Trophoblast cell (in vitro differentiated cells and primary cell): ENCODE results near the gene GALNT12.

Experiments
- DNase-seq, 2 donors: peaks; one replicate each; pipeline ENCODE4 v3.0.0-alpha.2; 2016
- H2AFZ ChIP-seq: 2 replicates; pipeline ENCODE4 v1.6.1; 2013; ENCODE audit warnings: low read length, moderate library complexity, mild to moderate bottlenecking; ENCODE audit not compliant: insufficient read depth, poor library complexity
- H2AK5ac ChIP-seq: 2 replicates; pipeline ENCODE4 v1.6.1; 2013; ENCODE audit warnings: mild to moderate bottlenecking, low read length
- H2BK120ac ChIP-seq: 2 replicates; pipeline ENCODE4 v1.6.1; 2013; ENCODE audit warnings: low read length, mild to moderate bottlenecking, moderate library complexity; ENCODE audit not compliant: insufficient read depth, poor library complexity
- H2BK12ac ChIP-seq: 2 replicates; pipeline ENCODE4 v1.6.1; 2013; ENCODE audit warnings: mild to moderate bottlenecking, low read length, moderate library complexity
- H2BK5ac ChIP-seq: 2 replicates; pipeline ENCODE4 v1.6.1; 2013; ENCODE audit warnings: low read length, low read depth, moderate library complexity, mild to moderate bottlenecking; ENCODE audit not compliant: poor library complexity
- H3K14ac ChIP-seq: 2 replicates; pipeline ENCODE4 v1.6.1; 2013; ENCODE audit warnings: mild to moderate bottlenecking, low read length
- H3K18ac ChIP-seq: 2 replicates; pipeline ENCODE4 v1.6.1; 2013; ENCODE audit warnings: mild to moderate bottlenecking, low read length
- H3K23ac ChIP-seq: 2 replicates; pipeline ENCODE4 v1.6.1; 2013; ENCODE audit warnings: low read length
- H3K27ac ChIP-seq: 2 replicates; pipeline ENCODE4 v1.5.1; 2013; ENCODE audit warnings: low read depth, mild to moderate bottlenecking, inconsistent platforms, low read length, moderate library complexity
- H3K27me3 ChIP-seq: 2 replicates; pipeline ENCODE4 v1.6.1; 2013; ENCODE audit warnings: inconsistent platforms, mild to moderate bottlenecking, low read length, moderate library complexity; ENCODE audit not compliant: insufficient read depth
- H3K36me3 ChIP-seq, 2 experiments: 1 replicate in 1 of 2; 2 replicates in 1 of 2; pipeline ENCODE4 v1.6.1; 2013; ENCODE audit warnings: low read length in 2 of 2, mild to moderate bottlenecking in 2 of 2, moderate library complexity in 1 of 2; ENCODE audit not compliant: insufficient read depth in 2 of 2, control insufficient read depth in 1 of 2
- H3K4ac ChIP-seq: 2 replicates; pipeline ENCODE4 v1.6.1; 2013; ENCODE audit warnings: low read depth, mild to moderate bottlenecking, low read length, moderate library complexity
- H3K4me1 ChIP-seq, 2 experiments: 1 replicate in 1 of 2; 2 replicates in 1 of 2; pipeline ENCODE4 v1.6.1; 2013; ENCODE audit warnings: low read length in 2 of 2, mild to moderate bottlenecking in 2 of 2, moderate library complexity in 1 of 2; ENCODE audit not compliant: insufficient read depth in 2 of 2, control insufficient read depth in 1 of 2
- H3K4me2 ChIP-seq: 2 replicates; pipeline ENCODE4 v1.6.1; 2013; ENCODE audit warnings: inconsistent platforms, mild to moderate bottlenecking, low read length, moderate library complexity
- H3K4me3 ChIP-seq: 2 replicates; pipeline ENCODE4 v1.5.1; 2013; ENCODE audit warnings: mild to moderate bottlenecking, low read depth, low read length, inconsistent platforms
- H3K79me1 ChIP-seq: one replicate; pipeline ENCODE4 v1.6.1; 2013; ENCODE audit warnings: low read length
- H3K79me2 ChIP-seq: 2 replicates; pipeline ENCODE4 v1.6.1; 2013; ENCODE audit warnings: low read length, mild to moderate bottlenecking; ENCODE audit not compliant: control insufficient read depth, insufficient read depth, poor library complexity
- H3K9ac ChIP-seq: 2 replicates; pipeline ENCODE4 v1.6.1; 2013; ENCODE audit warnings: mild to moderate bottlenecking, low read length
- H3K9me3 ChIP-seq: 2 replicates; pipeline ENCODE4 v1.6.1; 2013; ENCODE audit warnings: low read depth, mild to moderate bottlenecking, control low read depth, inconsistent platforms, low read length; ENCODE audit not compliant: insufficient read depth
- H4K12ac ChIP-seq: 2 replicates; pipeline ENCODE4 v1.6.1; 2013; ENCODE audit warnings: low read depth, mild to moderate bottlenecking, low read length, moderate library complexity
- H4K8ac ChIP-seq: 2 replicates; pipeline ENCODE4 v1.6.1; 2013; ENCODE audit warnings: low read depth, mild to moderate bottlenecking, low read length, moderate library complexity
- H4K91ac ChIP-seq: one replicate; pipeline ENCODE4 v1.6.1; 2013; ENCODE audit warnings: low read depth, mild to moderate bottlenecking, low read length, moderate library complexity
- WGBS: extraction: QIAGEN DNeasy Blood & Tissue Kit; methylation state at CpG from one replicate; pipeline ENCODE4 v1.1.7; 2013; ENCODE audit warnings: missing lambda C conversion rate; ENCODE audit not compliant: insufficient read length, insufficient coverage; ENCODE audit errors: extremely low coverage; 5-methylcytosine and 5-hydroxymethylcytosine counted together

The GALNT12 gene

GRCh38 chr9:98826716-98827115, 19.2 kb downstream of the GALNT12 start:
- no peak overlapping the region for H3K14ac ChIP-seq
- no peak overlapping the region for H3K23ac ChIP-seq
- H4K12ac ChIP-seq: no peak overlapping the region
- WGBS: no CpG with 5 or more reads among the region's 20 CpGs
- H3K4ac ChIP-seq: no peak overlapping the region
- no peaks in the 10 kb centered on the region for H3K4me1 ChIP-seq
- no peak overlapping the region for H4K91ac ChIP-seq
- no peaks in the 10 kb centered on the region for H3K36me3 ChIP-seq
- H3K79me1 ChIP-seq: no peaks in the 10 kb centered on the region
- no peak overlapping the region for H2AFZ ChIP-seq
- H3K27ac ChIP-seq: no peak overlapping the region
- H3K4me2 ChIP-seq: no peak overlapping the region
- H3K9ac ChIP-seq: no peak overlapping the region
- no peak for DNase-seq
- peaks cover 2% of the 10 kb centered on the region for H3K9me3 ChIP-seq
- H3K27me3 ChIP-seq: no peaks in the 10 kb centered on the region
- H3K18ac ChIP-seq: no peak overlapping the region
- no peak overlapping the region for H2BK120ac ChIP-seq
- H2AK5ac ChIP-seq: no peak overlapping the region
- no peaks in the 10 kb centered on the region for H3K79me2 ChIP-seq
- no peak overlapping the region for H2BK12ac ChIP-seq
- H4K8ac ChIP-seq: no peak overlapping the region
- no peak overlapping the region for H3K4me3 ChIP-seq
- no peak overlapping the region for H2BK5ac ChIP-seq

GRCh38 chr9:98829766-98830165, 22.3 kb downstream of the GALNT12 start:
- no peak for DNase-seq
- no peak overlapping the region for H4K12ac ChIP-seq
- H3K4ac ChIP-seq: no peak overlapping the region
- H3K14ac ChIP-seq: no peak overlapping the region
- H3K36me3 ChIP-seq: no peaks in the 10 kb centered on the region
- H3K4me2 ChIP-seq: no peak overlapping the region
- H2AK5ac ChIP-seq: no peak overlapping the region
- no peak overlapping the region for H3K9ac ChIP-seq
- no peak overlapping the region for H4K8ac ChIP-seq
- H3K4me3 ChIP-seq: no peak overlapping the region
- H2BK120ac ChIP-seq: no peak overlapping the region
- H4K91ac ChIP-seq: no peak overlapping the region
- H3K9me3 ChIP-seq: no peaks in the 10 kb centered on the region
- no peak overlapping the region for H2BK5ac ChIP-seq
- H2AFZ ChIP-seq: no peak overlapping the region
- WGBS: no CpG with 5 or more reads among the region's 5 CpGs
- no peaks in the 10 kb centered on the region for H3K79me1 ChIP-seq
- no peaks in the 10 kb centered on the region for H3K27me3 ChIP-seq
- no peak overlapping the region for H3K23ac ChIP-seq
- H3K79me2 ChIP-seq: no peaks in the 10 kb centered on the region
- H2BK12ac ChIP-seq: no peak overlapping the region
- no peak overlapping the region for H3K27ac ChIP-seq
- H3K4me1 ChIP-seq: no peaks in the 10 kb centered on the region
- no peak overlapping the region for H3K18ac ChIP-seq

- H4K91ac ChIP-seq: no peak overlapping the region
- H3K4me1 ChIP-seq: no peaks in the 10 kb centered on the region
- no peak overlapping the region for H3K4ac ChIP-seq
- DNase-seq: no peak
- no peak overlapping the region for H4K12ac ChIP-seq
- no peak overlapping the region for H3K4me3 ChIP-seq
- no peaks in the 10 kb centered on the region for H3K79me2 ChIP-seq
- no peak overlapping the region for H2AFZ ChIP-seq
- no peaks in the 10 kb centered on the region for H3K9me3 ChIP-seq
- no peaks in the 10 kb centered on the region for H3K27me3 ChIP-seq
- no peak overlapping the region for H4K8ac ChIP-seq
- H2BK5ac ChIP-seq: no peak overlapping the region
- no peaks in the 10 kb centered on the region for H3K79me1 ChIP-seq
- no peak overlapping the region for H3K9ac ChIP-seq
- H2BK120ac ChIP-seq: no peak overlapping the region
- no CpG with 5 or more reads among the region's 5 CpGs for WGBS
- no peak overlapping the region for H2AK5ac ChIP-seq
- H3K23ac ChIP-seq: no peak overlapping the region
- no peak overlapping the region for H3K4me2 ChIP-seq
- H3K14ac ChIP-seq: no peak overlapping the region
- H2BK12ac ChIP-seq: no peak overlapping the region
- no peak overlapping the region for H3K27ac ChIP-seq
- H3K36me3 ChIP-seq: no peaks in the 10 kb centered on the region
- no peak overlapping the region for H3K18ac ChIP-seq
These were observed 23.1 kb downstream of the GALNT12 start for GRCh38 chr9:98830554-98830953.

GRCh38 chr9:98831696-98832095, 24.2 kb downstream of the GALNT12 start:
- Histone ChIP-seq H3K9me3 (no peaks in the 10 kb centered on the region), H4K12ac (no peak overlapping the region)

More at GRCh38 chr9:98831696-98832095, 24.2 kb downstream of the GALNT12 start:
- Histone ChIP-seq H2BK12ac (no peak overlapping the region), H4K8ac (no peak overlapping the region), H3K4me2 (no peak overlapping the region), H3K4me1 (no peaks in the 10 kb centered on the region), H2AK5ac (no peak overlapping the region), H2AFZ (no peak overlapping the region), H3K4ac (no peak overlapping the region), H3K9ac (no peak overlapping the region), H4K91ac (no peak overlapping the region), H3K27me3 (no peaks in the 10 kb centered on the region), H3K18ac (no peak overlapping the region), H3K79me1 (no peaks in the 10 kb centered on the region), H3K79me2 (no peaks in the 10 kb centered on the region), H3K4me3 (no peak overlapping the region), H3K36me3 (no peaks in the 10 kb centered on the region), H2BK120ac (no peak overlapping the region), H3K23ac (no peak overlapping the region), H3K14ac (no peak overlapping the region), H2BK5ac (no peak overlapping the region), H3K27ac (no peak overlapping the region)
- no CpG with 5 or more reads among the region's 16 CpGs for WGBS
- DNase-seq: no peak
